Ovary (tissue), 9 donors: Measurements from ENCODE around the gene SPATA16. TPM values are rescaled to one million over a fixed set of nuclear protein-coding genes. Genes with fewer than 3 reads are reported as not detected.

Experiments used
- DNase-seq, 5 donors: peaks; one replicate each; pipeline ENCODE4 v3.0.0-alpha.2; 2019 to 2020
- H3K27ac ChIP-seq, 2 donors: fragments of 200-600 bp; one replicate each; pipeline versions ENCODE4 v1.5.1 to v1.8.0; 2019 to 2022
- H3K27me3 ChIP-seq: fragments of 200-600 bp; one replicate; pipeline ENCODE4 v1.8.0; 2022
- H3K36me3 ChIP-seq: fragments of 200-600 bp; sonication (generic); one replicate; pipeline ENCODE4 v1.5.1; 2019
- H3K4me1 ChIP-seq: one replicate; pipeline ENCODE4 v1.8.1; 2013; ENCODE audit warnings: mild to moderate bottlenecking, moderate library complexity; ENCODE audit not compliant: insufficient read depth
- H3K4me3 ChIP-seq: fragments of 200-600 bp; sonication (generic); one replicate; pipeline ENCODE4 v1.5.1; 2017
- H3K9me3 ChIP-seq, 2 donors: fragments of 200-600 bp in 1 of 2; sonication (generic) in 1 of 2; one replicate each; pipeline versions ENCODE4 v1.5.1 to v1.8.1; 2013 to 2019; ENCODE audit warnings: mild to moderate bottlenecking in 1 of 2, moderate library complexity in 1 of 2
- CTCF ChIP-seq, 3 donors: fragments of 450-650 bp in 2 of 3; fragments of 200-600 bp in 1 of 3; IDR thresholded peaks; one replicate each; pipeline versions ENCODE4 v1.5.1 to v1.8.0; 2016 to 2022; ENCODE audit warnings: antibody characterized with exemption in 3 of 3, mild to moderate bottlenecking in 1 of 3
- EP300 ChIP-seq: sonication (generic); formaldehyde crosslinking; IDR thresholded peaks from one replicate; pipeline ENCODE4 v1.6.1; 2017; ENCODE audit warnings: antibody characterized with exemption
- POLR2A ChIP-seq: fragments of 450-650 bp; IDR thresholded peaks from one replicate; pipeline ENCODE4 v1.6.1; 2017; ENCODE audit warnings: antibody characterized with exemption, mild to moderate bottlenecking, moderate library complexity
- WGBS, 3 donors: extraction: QIAGEN DNeasy Blood & Tissue Kit in 1 of 3; methylation state at CpG; one replicate each; pipeline versions ENCODE4 v1.1.5 to v1.1.7; 2013 to 2017; 5-methylcytosine and 5-hydroxymethylcytosine counted together
- intact Hi-C, 4 donors: fragments of 100-400 bp; cut with DNase I; formaldehyde crosslinking; loops; one replicate each; pipeline versions ENCODE4 v1.11.0 to v1.15.1; 2022 to 2023
- polyA plus RNA-seq, 2 donors: library from polyadenylated mRNA; stranded (reverse); fragments of 200-250 nt in 1 of 2; fragments of 350-450 nt in 1 of 2; fragmentation: Illumina TruSeq in 1 of 2; extraction: RNeasy Lipid Tissue Mini Kit (QIAGEN cat#74804) in 1 of 2; gene quantifications; one replicate each; pipeline ENCODE4 v1.2.3, GENCODE V29; 2013 to 2014
- total RNA-seq, 7 donors: library from RNA; depleted of rRNA in 2 of 7; stranded (reverse); fragments of >200 nt in 2 of 7; fragmentation: NEBNext Ultra II Directional in 3 of 7; extraction: Animal tissue kit (Norgen Biotek cat#: 25700) in 3 of 7; gene quantifications; one replicate each; pipeline versions ENCODE4 v1.1.0 to v1.2.4, GENCODE V29; 2016 to 2023
- donor health status: DM: no; HTN: no; CAD: no; lungs with moderate emphysema.
- donor health status: DM: no; HTN: no; CAD: no.
- donor health status: Bipolar disorder and iron deficiency.
- donor health status: DM: yes; HTN: yes; CAD: no.
- donor health status: DM: no; HTN: no; CAD: no.
- donor health status: DM: yes; HTN: yes; CAD: no.

SPATA16 gene
- total and polyA plus RNA-seq, 9 donors: not detected

- 10 to 46% (median 19%) methylated on average over 3 of the region's 3 CpGs for WGBS, 3 donors
- H3K4me1 ChIP-seq: no peaks in the 10 kb centered on the region
- no peak overlapping the region for H3K27ac ChIP-seq
- intact Hi-C loops: no loop called here
- no peaks in the 10 kb centered on the region for H3K9me3 ChIP-seq
- no peak overlapping the region for H3K4me3 ChIP-seq
- H3K36me3 ChIP-seq: no peaks in the 10 kb centered on the region
- DNase-seq: no peak
- no peak for TF ChIP-seq POLR2A
- no peak for TF ChIP-seq CTCF (IDR thresholded peaks at IDR 0.05)
- no peak for TF ChIP-seq EP300
- no peaks in the 10 kb centered on the region for H3K27me3 ChIP-seq
Observed at GRCh38 chr3:172974969-172975368, 166.1 kb downstream of the SPATA16 start.

- intact Hi-C loops: no loop called here
- 54 to 66% (median 58%) methylated on average over 2 of the region's 2 CpGs for WGBS, 3 donors
- Histone ChIP-seq H3K4me1 (no peaks in the 10 kb centered on the region), H3K27me3 (no peaks in the 10 kb centered on the region), H3K4me3 (no peak overlapping the region), H3K9me3 (no peaks in the 10 kb centered on the region), H3K36me3 (no peaks in the 10 kb centered on the region), H3K27ac (no peak overlapping the region)
- no peak for DNase-seq
- TF ChIP-seq EP300: no peak
- TF ChIP-seq CTCF (IDR thresholded peaks at IDR 0.05): no peak
- no peak for TF ChIP-seq POLR2A
Observed at GRCh38 chr3:172973799-172974198, 167.2 kb downstream of the SPATA16 start.

- no peaks in the 10 kb centered on the region for H3K4me1 ChIP-seq
- no peak for DNase-seq
- no peaks in the 10 kb centered on the region for H3K36me3 ChIP-seq
- H3K27me3 ChIP-seq: no peaks in the 10 kb centered on the region
- no peak overlapping the region for H3K4me3 ChIP-seq
- no peak overlapping the region for H3K27ac ChIP-seq
- no peaks in the 10 kb centered on the region for H3K9me3 ChIP-seq
- no peak for TF ChIP-seq POLR2A
- TF ChIP-seq CTCF (IDR thresholded peaks at IDR 0.05): no peak
- TF ChIP-seq EP300: no peak
- WGBS, 3 donors: 87 to 89% (median 88%) methylated on average over 5 of the region's 5 CpGs
- intact Hi-C loops: no loop called here
Observed at GRCh38 chr3:172972717-172973116, 168.3 kb downstream of the SPATA16 start.

- no peaks in the 10 kb centered on the region for H3K36me3 ChIP-seq
Observed at GRCh38 chr3:172972067-172972466, 169.0 kb downstream of the SPATA16 start.

More at GRCh38 chr3:172972067-172972466, 169.0 kb downstream of the SPATA16 start:
- H3K4me3 ChIP-seq: no peak overlapping the region
- H3K27ac ChIP-seq: no peak overlapping the region
- H3K27me3 ChIP-seq: no peaks in the 10 kb centered on the region
- WGBS, 3 donors: 73 to 88% (median 85%) methylated on average over 1 of the region's 1 CpG
- intact Hi-C loops: no loop called here
- DNase-seq: no peak
- H3K9me3 ChIP-seq: no peaks in the 10 kb centered on the region
- no peaks in the 10 kb centered on the region for H3K4me1 ChIP-seq
- no peak for TF ChIP-seq EP300
- TF ChIP-seq CTCF (IDR thresholded peaks at IDR 0.05): no peak
- TF ChIP-seq POLR2A: no peak
